ENCODE measurements around the gene SLC51A.

Gene SLC51A

GRCh38 chr3:196218155-196218712 lies 1.9 kb downstream of the SLC51A start:
- peaks cover 0 to 17% of the 10 kb centered on the region in 2 experiments for H3K27me3 ChIP-seq (ENCODE audit: control insufficient read depth in 1 of 2, insufficient read depth in 1 of 2, low read length in 2 of 2)
- peak overlapping the region; percentile 77 for H3K9ac ChIP-seq (ENCODE audit: low read length)
- no peak overlapping the region for H3K27ac ChIP-seq (ENCODE audit: low read length, poor library complexity, severe bottlenecking)
- no peak overlapping the region for H3K23ac ChIP-seq (ENCODE audit: low read length in 2 of 2)
- no peaks in the 10 kb centered on the region for H3K9me3 ChIP-seq (ENCODE audit: control insufficient read depth, low read length)
- H2BK5ac ChIP-seq (ENCODE audit: low read depth, low read length, poor library complexity, severe bottlenecking), result no peak overlapping the region
- no peak overlapping the region for H3K4me2 ChIP-seq (ENCODE audit: low read length, poor library complexity, severe bottlenecking)
- no peak overlapping the region for H2AK5ac ChIP-seq (ENCODE audit: low read length, severe bottlenecking)
- no peak overlapping the region for H2BK120ac ChIP-seq (ENCODE audit: low read depth, low read length)
- H3K4me1 ChIP-seq (ENCODE audit: control insufficient read depth, insufficient read depth, low read depth, low read length), result peaks cover 17% of the 10 kb centered on the region
- H2AFZ ChIP-seq (ENCODE audit: low read depth, low read length), result no peak overlapping the region
- DNase-seq, result no peak
- no peaks in the 10 kb centered on the region for H3K79me1 ChIP-seq (replicated peaks; ENCODE audit: low read length, poor library complexity, severe bottlenecking)
- H3K18ac ChIP-seq (ENCODE audit: low read depth in 1 of 2, low read length in 2 of 2), result no peak overlapping the region
- 94% methylated on average over 12 of the region's 13 CpGs for WGBS
- no peak overlapping the region for H3K4me3 ChIP-seq (ENCODE audit: insufficient read depth in 1 of 2, low read depth in 1 of 2, low read length in 2 of 2)
- H3K36me3 ChIP-seq (ENCODE audit: control insufficient read depth in 1 of 2, insufficient read depth in 2 of 2, low read depth in 1 of 2, low read length in 2 of 2), result no peaks in the 10 kb centered on the region
- H4K8ac ChIP-seq (ENCODE audit: low read length), result no peak overlapping the region
- H3K4ac ChIP-seq (ENCODE audit: low read depth in 1 of 2, low read length in 2 of 2), result no peak overlapping the region
- H3K14ac ChIP-seq (ENCODE audit: low read length in 2 of 2), result no peak overlapping the region
- H2BK15ac ChIP-seq (ENCODE audit: low read depth, poor library complexity, severe bottlenecking), result no peak overlapping the region
- no peak overlapping the region for H4K91ac ChIP-seq (ENCODE audit: low read length)
- H2BK12ac ChIP-seq (ENCODE audit: low read length in 2 of 2), result no peak overlapping the region

GRCh38 chr3:196219194-196219969 lies 3.0 kb downstream of the SLC51A start:
- H3K4ac ChIP-seq (ENCODE audit: low read depth in 1 of 2, low read length in 2 of 2), result no peak overlapping the region
- 56% methylated on average over 19 of the region's 19 CpGs for WGBS
- no peak overlapping the region for H3K14ac ChIP-seq (ENCODE audit: low read length in 2 of 2)
- peak; percentile 91 for DNase-seq
- no peak overlapping the region for H2BK12ac ChIP-seq (ENCODE audit: low read length in 2 of 2)
- peak overlapping the region; percentile 77 for H3K9ac ChIP-seq (ENCODE audit: low read length)
- H3K4me2 ChIP-seq (ENCODE audit: low read length, poor library complexity, severe bottlenecking), result peak overlapping the region; percentile 54
- H3K36me3 ChIP-seq (ENCODE audit: control insufficient read depth in 1 of 2, insufficient read depth in 2 of 2, low read depth in 1 of 2, low read length in 2 of 2), result no peaks in the 10 kb centered on the region
- H2BK15ac ChIP-seq (ENCODE audit: low read depth, poor library complexity, severe bottlenecking), result no peak overlapping the region
- no peak overlapping the region for H3K18ac ChIP-seq (ENCODE audit: low read depth in 1 of 2, low read length in 2 of 2)
- no peak overlapping the region for H2AK5ac ChIP-seq (ENCODE audit: low read length, severe bottlenecking)
- H2BK120ac ChIP-seq (ENCODE audit: low read depth, low read length), result no peak overlapping the region
- H4K8ac ChIP-seq (ENCODE audit: low read length), result no peak overlapping the region
- H3K4me1 ChIP-seq (ENCODE audit: control insufficient read depth, insufficient read depth, low read depth, low read length), result peaks cover 17% of the 10 kb centered on the region
- no peak overlapping the region for H3K23ac ChIP-seq (ENCODE audit: low read length in 2 of 2)
- no peak overlapping the region for H4K91ac ChIP-seq (ENCODE audit: low read length)
- peaks cover 0 to 16% of the 10 kb centered on the region in 2 experiments for H3K27me3 ChIP-seq (ENCODE audit: control insufficient read depth in 1 of 2, insufficient read depth in 1 of 2, low read length in 2 of 2)
- peak overlapping the region in 1 of 2 experiments; percentile 74 for H3K4me3 ChIP-seq (ENCODE audit: insufficient read depth in 1 of 2, low read depth in 1 of 2, low read length in 2 of 2)
- H3K79me1 ChIP-seq (replicated peaks; ENCODE audit: low read length, poor library complexity, severe bottlenecking), result no peaks in the 10 kb centered on the region
- no peaks in the 10 kb centered on the region for H3K9me3 ChIP-seq (ENCODE audit: control insufficient read depth, low read length)
- no peak overlapping the region for H2AFZ ChIP-seq (ENCODE audit: low read depth, low read length)
- no peak overlapping the region for H2BK5ac ChIP-seq (ENCODE audit: low read depth, low read length, poor library complexity, severe bottlenecking)
- peak overlapping the region; percentile 0 for H3K27ac ChIP-seq (ENCODE audit: low read length, poor library complexity, severe bottlenecking)

- Histone ChIP-seq H3K4me2 (ENCODE audit: low read length, poor library complexity, severe bottlenecking) (no peak overlapping the region), H3K79me1 (replicated peaks; ENCODE audit: low read length, poor library complexity, severe bottlenecking) (no peaks in the 10 kb centered on the region), H3K9ac (ENCODE audit: low read length) (peak overlapping the region; percentile 77), H4K91ac (ENCODE audit: low read length) (no peak overlapping the region), H3K9me3 (ENCODE audit: control insufficient read depth, low read length) (no peaks in the 10 kb centered on the region), H2BK5ac (ENCODE audit: low read depth, low read length, poor library complexity, severe bottlenecking) (no peak overlapping the region), H3K27me3 (ENCODE audit: control insufficient read depth in 1 of 2, insufficient read depth in 1 of 2, low read length in 2 of 2) (peaks cover 0 to 16% of the 10 kb centered on the region in 2 experiments), H3K23ac (ENCODE audit: low read length in 2 of 2) (no peak overlapping the region), H2BK12ac (ENCODE audit: low read length in 2 of 2) (no peak overlapping the region), H3K4me1 (ENCODE audit: control insufficient read depth, insufficient read depth, low read depth, low read length) (peaks cover 13% of the 10 kb centered on the region), H3K18ac (ENCODE audit: low read depth in 1 of 2, low read length in 2 of 2) (no peak overlapping the region), H3K4me3 (ENCODE audit: insufficient read depth in 1 of 2, low read depth in 1 of 2, low read length in 2 of 2) (peak overlapping the region in 1 of 2 experiments; percentile 74), H2BK120ac (ENCODE audit: low read depth, low read length) (no peak overlapping the region), H3K14ac (ENCODE audit: low read length in 2 of 2) (no peak overlapping the region), H2AFZ (ENCODE audit: low read depth, low read length) (no peak overlapping the region), H3K36me3 (ENCODE audit: control insufficient read depth in 1 of 2, insufficient read depth in 2 of 2, low read depth in 1 of 2, low read length in 2 of 2) (no peaks in the 10 kb centered on the region), H3K27ac (ENCODE audit: low read length, poor library complexity, severe bottlenecking) (peak overlapping the region; percentile 0), H2BK15ac (ENCODE audit: low read depth, poor library complexity, severe bottlenecking) (no peak overlapping the region), H3K4ac (ENCODE audit: low read depth in 1 of 2, low read length in 2 of 2) (no peak overlapping the region), H4K8ac (ENCODE audit: low read length) (no peak overlapping the region), H2AK5ac (ENCODE audit: low read length, severe bottlenecking) (no peak overlapping the region)
- WGBS, result 90% methylated on average over 19 of the region's 19 CpGs
- DNase-seq, result no peak
These were observed 3.6 kb downstream of the SLC51A start for GRCh38 chr3:196219970-196220311.

- no peak overlapping the region for H3K4me2 ChIP-seq (ENCODE audit: low read length, poor library complexity, severe bottlenecking)
- no peak overlapping the region for H2BK120ac ChIP-seq (ENCODE audit: low read depth, low read length)
- no peak overlapping the region for H3K4me3 ChIP-seq (ENCODE audit: insufficient read depth in 1 of 2, low read depth in 1 of 2, low read length in 2 of 2)
- peaks cover 12% of the 10 kb centered on the region for H3K4me1 ChIP-seq (ENCODE audit: control insufficient read depth, insufficient read depth, low read depth, low read length)
- H3K23ac ChIP-seq (ENCODE audit: low read length in 2 of 2), result no peak overlapping the region
- H3K36me3 ChIP-seq (ENCODE audit: control insufficient read depth in 1 of 2, insufficient read depth in 2 of 2, low read depth in 1 of 2, low read length in 2 of 2), result no peaks in the 10 kb centered on the region
- no peak overlapping the region for H3K4ac ChIP-seq (ENCODE audit: low read depth in 1 of 2, low read length in 2 of 2)
- no peaks in the 10 kb centered on the region for H3K79me1 ChIP-seq (replicated peaks; ENCODE audit: low read length, poor library complexity, severe bottlenecking)
- H3K14ac ChIP-seq (ENCODE audit: low read length in 2 of 2), result no peak overlapping the region
- no peak overlapping the region for H2BK15ac ChIP-seq (ENCODE audit: low read depth, poor library complexity, severe bottlenecking)
- H2BK5ac ChIP-seq (ENCODE audit: low read depth, low read length, poor library complexity, severe bottlenecking), result no peak overlapping the region
- no peak overlapping the region for H2BK12ac ChIP-seq (ENCODE audit: low read length in 2 of 2)
- no peak overlapping the region for H4K8ac ChIP-seq (ENCODE audit: low read length)
- peaks cover 0 to 14% of the 10 kb centered on the region in 2 experiments for H3K27me3 ChIP-seq (ENCODE audit: control insufficient read depth in 1 of 2, insufficient read depth in 1 of 2, low read length in 2 of 2)
- no peak overlapping the region for H3K9ac ChIP-seq (ENCODE audit: low read length)
- no peak for DNase-seq
- no peaks in the 10 kb centered on the region for H3K9me3 ChIP-seq (ENCODE audit: control insufficient read depth, low read length)
- H3K18ac ChIP-seq (ENCODE audit: low read depth in 1 of 2, low read length in 2 of 2), result no peak overlapping the region
- no peak overlapping the region for H3K27ac ChIP-seq (ENCODE audit: low read length, poor library complexity, severe bottlenecking)
- H2AK5ac ChIP-seq (ENCODE audit: low read length, severe bottlenecking), result no peak overlapping the region
- H4K91ac ChIP-seq (ENCODE audit: low read length), result no peak overlapping the region
- H2AFZ ChIP-seq (ENCODE audit: low read depth, low read length), result no peak overlapping the region
- WGBS, result 93% methylated on average over 7 of the region's 10 CpGs
These were observed 4.3 kb downstream of the SLC51A start for GRCh38 chr3:196220587-196220986.

Data from mesenchymal stem cell (in vitro differentiated cells and primary cell).